Measurements from ENCODE around the gene FANCD2OS. TPM values are rescaled to one million over a fixed set of nuclear protein-coding genes. Genes with fewer than 3 reads are reported as not detected.
"Not testable (repeated sequence)": the region's sequence is repeated elsewhere in the genome, so short reads cannot be mapped to it uniquely, and the experiment has no call there.

Gene FANCD2OS
- total RNA-seq, 1 donor from 2014 or later, result not detected

DNA sequence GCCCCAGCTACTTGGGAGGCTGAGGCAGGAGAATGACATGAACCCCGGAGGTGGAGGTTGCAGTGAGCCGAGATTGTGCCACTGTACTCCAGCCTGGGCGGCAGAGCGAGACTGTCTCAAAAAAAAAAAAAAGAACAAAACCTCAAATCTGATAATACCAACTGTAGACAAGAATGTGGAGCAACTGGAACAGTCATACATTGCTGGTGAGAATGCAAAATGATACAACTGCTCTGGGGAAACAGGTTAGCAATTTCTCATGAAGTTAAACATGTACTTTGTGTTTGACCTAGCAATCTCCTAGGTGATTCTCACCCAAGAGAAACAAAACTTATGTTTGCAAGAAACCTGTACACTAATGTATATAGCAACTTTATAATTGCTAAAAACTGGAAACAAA, 29.1 kb upstream of the FANCD2OS start:
- Mint-ChIP-seq H3K4me1 (ENCODE audit: unreplicated experiment) (peaks cover 2% of the 10 kb centered on the region), H3K27ac (ENCODE audit: unreplicated experiment) (no peak overlapping the region), H3K36me3 (ENCODE audit: unreplicated experiment) (no peaks in the 10 kb centered on the region), H3K4me3 (ENCODE audit: unreplicated experiment) (no peak overlapping the region), H3K27me3 (ENCODE audit: unreplicated experiment) (no peaks in the 10 kb centered on the region), H3K9me3 (ENCODE audit: unreplicated experiment) (no peaks in the 10 kb centered on the region)
- no peak for DNase-seq (ENCODE audit: extremely low spot score, unreplicated experiment)
- TF ChIP-seq, protein P1, sequence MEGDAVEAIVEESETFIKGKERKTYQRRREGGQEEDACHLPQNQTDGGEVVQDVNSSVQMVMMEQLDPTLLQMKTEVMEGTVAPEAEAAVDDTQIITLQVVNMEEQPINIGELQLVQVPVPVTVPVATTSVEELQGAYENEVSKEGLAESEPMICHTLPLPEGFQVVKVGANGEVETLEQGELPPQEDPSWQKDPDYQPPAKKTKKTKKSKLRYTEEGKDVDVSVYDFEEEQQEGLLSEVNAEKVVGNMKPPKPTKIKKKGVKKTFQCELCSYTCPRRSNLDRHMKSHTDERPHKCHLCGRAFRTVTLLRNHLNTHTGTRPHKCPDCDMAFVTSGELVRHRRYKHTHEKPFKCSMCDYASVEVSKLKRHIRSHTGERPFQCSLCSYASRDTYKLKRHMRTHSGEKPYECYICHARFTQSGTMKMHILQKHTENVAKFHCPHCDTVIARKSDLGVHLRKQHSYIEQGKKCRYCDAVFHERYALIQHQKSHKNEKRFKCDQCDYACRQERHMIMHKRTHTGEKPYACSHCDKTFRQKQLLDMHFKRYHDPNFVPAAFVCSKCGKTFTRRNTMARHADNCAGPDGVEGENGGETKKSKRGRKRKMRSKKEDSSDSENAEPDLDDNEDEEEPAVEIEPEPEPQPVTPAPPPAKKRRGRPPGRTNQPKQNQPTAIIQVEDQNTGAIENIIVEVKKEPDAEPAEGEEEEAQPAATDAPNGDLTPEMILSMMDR (IDR thresholded peaks at IDR 0.05), result no peak

DNA sequence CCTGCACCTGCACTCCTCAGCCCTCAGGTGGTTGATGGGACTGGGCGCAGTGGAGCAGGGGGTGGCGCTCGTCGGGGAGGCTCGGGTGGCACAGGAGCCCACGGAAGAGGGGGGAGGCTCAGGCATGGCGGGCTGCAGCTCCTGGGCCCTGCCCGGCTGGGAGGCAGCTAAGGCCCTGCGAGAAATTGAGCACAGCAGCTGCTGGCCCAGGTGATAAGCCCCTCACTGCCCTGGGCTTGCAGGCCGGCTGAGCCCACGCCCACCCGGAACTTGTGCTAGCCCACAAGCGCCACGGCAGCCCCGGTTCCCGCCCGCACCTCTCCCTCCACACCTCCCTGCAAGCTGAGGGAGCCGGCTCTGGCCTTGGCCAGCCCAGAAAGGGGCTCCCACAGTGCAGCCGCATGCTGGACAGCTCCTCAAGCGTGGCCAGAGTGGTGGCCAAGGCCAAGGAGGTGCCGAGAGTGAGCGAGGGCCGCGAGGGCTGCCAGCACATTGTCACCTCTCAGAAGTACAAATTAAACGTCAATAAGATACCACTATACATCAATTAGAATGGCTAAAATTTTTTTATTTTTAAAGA, 28.5 kb upstream of the FANCD2OS start:
- no peak overlapping the region for H3K4me3 Mint-ChIP-seq (ENCODE audit: unreplicated experiment)
- DNase-seq (ENCODE audit: extremely low spot score, unreplicated experiment), result no peak
- H3K9me3 Mint-ChIP-seq (ENCODE audit: unreplicated experiment), result no peaks in the 10 kb centered on the region
- no peaks in the 10 kb centered on the region for H3K36me3 Mint-ChIP-seq (ENCODE audit: unreplicated experiment)
- no peaks in the 10 kb centered on the region for H3K4me1 Mint-ChIP-seq (ENCODE audit: unreplicated experiment)
- H3K27ac Mint-ChIP-seq (ENCODE audit: unreplicated experiment), result no peak overlapping the region
- no peaks in the 10 kb centered on the region for H3K27me3 Mint-ChIP-seq (ENCODE audit: unreplicated experiment)
- TF ChIP-seq, protein P1 (IDR thresholded peaks at IDR 0.05), result no peak

DNA sequence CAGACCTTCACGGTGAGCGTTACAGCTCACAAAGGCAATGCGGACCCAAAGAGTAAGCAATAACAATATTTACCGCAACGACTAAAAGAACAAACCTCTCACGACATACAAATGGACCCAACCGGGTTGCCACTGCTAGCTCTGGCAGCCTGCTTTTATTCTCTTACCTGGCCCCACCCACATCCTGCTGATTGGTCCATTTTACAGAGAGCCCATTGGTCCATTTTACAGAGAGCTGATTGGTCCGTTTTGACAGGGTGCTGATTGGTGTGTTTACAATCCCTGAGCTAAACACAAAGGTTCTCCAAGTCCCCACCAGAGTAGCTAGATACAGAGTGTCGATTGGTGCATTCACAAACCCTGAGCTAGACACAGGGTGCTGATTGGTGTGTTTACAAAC, 27.8 kb upstream of the FANCD2OS start:
- not testable (repeated sequence) for H3K9me3 Mint-ChIP-seq (ENCODE audit: unreplicated experiment); H3K4me3 Mint-ChIP-seq (ENCODE audit: unreplicated experiment); H3K27ac Mint-ChIP-seq (ENCODE audit: unreplicated experiment); H3K27me3 Mint-ChIP-seq (ENCODE audit: unreplicated experiment); DNase-seq (ENCODE audit: extremely low spot score, unreplicated experiment); H3K36me3 Mint-ChIP-seq (ENCODE audit: unreplicated experiment); H3K4me1 Mint-ChIP-seq (ENCODE audit: unreplicated experiment)

DNA sequence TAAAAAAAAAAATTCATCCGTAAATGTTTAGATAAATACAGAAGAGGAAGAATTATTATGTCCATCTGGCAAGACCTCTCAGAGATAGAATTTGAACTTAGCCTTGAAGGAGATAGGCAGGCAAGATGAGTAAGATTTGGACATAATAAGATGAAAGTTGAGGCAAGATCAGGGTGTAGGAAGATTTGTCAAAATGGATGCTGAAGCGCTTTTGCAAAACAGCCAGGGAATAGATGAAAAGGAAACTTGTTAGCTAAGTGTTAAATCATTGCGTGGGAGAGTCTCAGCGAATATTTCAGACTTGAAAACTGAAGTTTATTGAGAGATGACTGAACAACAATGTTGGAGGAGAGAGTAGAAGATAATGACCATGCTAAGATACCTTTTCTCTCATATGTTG, 14.7 kb upstream of the FANCD2OS start:
- no peak for DNase-seq (ENCODE audit: extremely low spot score, unreplicated experiment)
- Mint-ChIP-seq H3K9me3 (ENCODE audit: unreplicated experiment) (no peaks in the 10 kb centered on the region), H3K27me3 (ENCODE audit: unreplicated experiment) (no peaks in the 10 kb centered on the region), H3K4me3 (ENCODE audit: unreplicated experiment) (no peak overlapping the region), H3K27ac (ENCODE audit: unreplicated experiment) (no peak overlapping the region), H3K4me1 (ENCODE audit: unreplicated experiment) (peaks cover 10% of the 10 kb centered on the region), H3K36me3 (ENCODE audit: unreplicated experiment) (peaks cover 31% of the 10 kb centered on the region)
- TF ChIP-seq, protein P1 (IDR thresholded peaks at IDR 0.05), result no peak

DNA sequence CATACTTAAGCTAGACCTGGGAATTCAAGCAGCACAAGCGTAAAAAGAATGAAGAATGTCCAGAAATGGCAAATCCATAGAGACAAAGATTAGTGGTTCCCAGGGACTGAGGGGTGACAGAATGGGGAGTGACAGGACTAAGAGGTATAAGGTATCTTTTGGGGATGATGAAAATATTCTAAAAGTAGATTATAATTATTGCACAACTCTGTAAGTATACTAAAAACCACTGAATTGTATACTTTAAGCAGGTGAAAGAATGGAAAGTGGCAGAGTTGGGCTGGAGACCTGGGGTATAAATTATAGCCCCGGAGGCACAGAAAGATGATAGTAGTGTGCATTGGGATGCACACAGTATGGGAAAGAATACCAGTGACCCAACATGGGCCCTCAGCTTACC, 13.0 kb upstream of the FANCD2OS start:
- Mint-ChIP-seq H3K36me3 (ENCODE audit: unreplicated experiment) (peaks cover 20% of the 10 kb centered on the region), H3K9me3 (ENCODE audit: unreplicated experiment) (no peaks in the 10 kb centered on the region), H3K4me3 (ENCODE audit: unreplicated experiment) (no peak overlapping the region), H3K4me1 (ENCODE audit: unreplicated experiment) (peaks cover 22% of the 10 kb centered on the region), H3K27ac (ENCODE audit: unreplicated experiment) (no peak overlapping the region), H3K27me3 (ENCODE audit: unreplicated experiment) (no peaks in the 10 kb centered on the region)
- TF ChIP-seq, protein P1 (IDR thresholded peaks at IDR 0.05), result no peak
- no peak for DNase-seq (ENCODE audit: extremely low spot score, unreplicated experiment)

DNA sequence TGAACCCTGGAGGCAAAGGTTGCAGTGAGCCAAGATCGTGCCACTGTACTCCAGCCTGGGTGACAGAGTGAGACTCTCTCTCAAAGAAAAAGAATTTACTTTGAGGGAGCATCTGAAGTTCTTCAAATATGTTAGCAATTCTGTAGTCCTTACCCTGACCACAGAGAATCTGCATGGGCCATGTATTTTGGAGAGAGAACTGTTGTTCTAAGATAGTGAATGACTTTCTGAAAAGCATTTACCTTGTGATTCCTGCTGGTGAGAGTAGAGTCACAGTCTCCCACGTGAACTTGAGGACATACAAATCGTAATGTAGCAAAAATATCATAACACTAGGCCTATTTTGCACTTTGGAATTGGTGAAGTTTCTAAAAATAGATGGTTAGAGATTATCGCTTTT, 11.3 kb upstream of the FANCD2OS start:
- H3K27me3 Mint-ChIP-seq (ENCODE audit: unreplicated experiment), result no peaks in the 10 kb centered on the region
- TF ChIP-seq, protein P1 (IDR thresholded peaks at IDR 0.05), result no peak
- no peaks in the 10 kb centered on the region for H3K9me3 Mint-ChIP-seq (ENCODE audit: unreplicated experiment)
- no peak overlapping the region for H3K27ac Mint-ChIP-seq (ENCODE audit: unreplicated experiment)
- peaks cover 15% of the 10 kb centered on the region for H3K36me3 Mint-ChIP-seq (ENCODE audit: unreplicated experiment)
- DNase-seq (ENCODE audit: extremely low spot score, unreplicated experiment), result no peak
- peaks cover 29% of the 10 kb centered on the region for H3K4me1 Mint-ChIP-seq (ENCODE audit: unreplicated experiment)
- H3K4me3 Mint-ChIP-seq (ENCODE audit: unreplicated experiment), result no peak overlapping the region

Measured in osteocyte (in vitro differentiated cells).